ENCODE results near the gene C1QL2.

C1QL2 gene

GRCh38 chr2:119178776-119179175 is 20.2 kb upstream of the C1QL2 start:
- DNase-seq = no peak

DNA sequence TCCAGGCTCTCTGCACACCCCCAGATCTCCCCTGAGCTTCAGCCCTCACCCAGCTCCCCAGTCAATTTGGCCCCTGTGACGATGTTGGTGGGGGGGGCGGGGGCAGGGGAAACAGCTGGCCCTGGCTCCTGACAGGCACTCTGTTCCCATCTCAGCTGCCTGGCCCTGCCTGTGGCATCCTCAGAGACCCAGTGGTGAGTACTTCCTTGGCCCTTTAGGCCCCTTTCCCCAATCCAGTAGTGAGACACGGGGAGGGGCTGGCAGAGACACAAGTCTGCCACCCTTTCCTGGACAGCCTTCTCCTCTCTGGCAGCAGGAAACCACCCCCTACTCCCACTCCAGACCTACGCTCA is 19.3 kb upstream of the C1QL2 start:
- DNase-seq = no peak

DNA sequence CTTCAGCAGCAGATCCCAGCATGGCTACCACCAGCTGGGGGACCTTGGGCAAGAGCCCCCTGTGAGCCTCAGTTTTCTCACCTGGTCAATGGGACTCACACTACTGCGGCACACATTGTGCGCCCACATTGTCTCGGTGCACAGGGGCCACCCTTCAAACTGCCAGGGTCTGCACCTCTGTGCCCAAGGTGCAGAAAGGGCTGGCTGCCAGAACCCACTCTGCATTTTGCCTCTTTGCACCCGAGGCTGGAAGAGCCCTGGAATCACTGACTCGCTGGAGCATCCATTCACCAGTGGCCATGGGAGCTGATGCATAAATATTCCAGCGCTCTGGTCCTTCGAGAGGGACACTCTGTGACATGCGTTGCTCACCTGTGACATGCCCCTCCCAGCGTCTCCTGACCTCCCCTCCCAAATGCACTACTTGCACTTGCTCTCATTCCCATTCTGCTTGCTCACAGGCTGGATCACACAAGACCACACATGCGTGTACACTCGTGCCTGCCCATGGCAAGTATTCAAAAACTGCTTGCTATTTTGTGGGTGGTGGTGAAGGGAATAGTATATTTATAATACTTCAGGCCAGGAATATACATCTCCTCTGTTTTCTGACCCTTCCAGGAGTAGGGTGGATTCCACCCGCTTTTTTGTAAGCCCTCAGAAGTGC is 18.8 kb upstream of the C1QL2 start:
- no peak for DNase-seq

DNA sequence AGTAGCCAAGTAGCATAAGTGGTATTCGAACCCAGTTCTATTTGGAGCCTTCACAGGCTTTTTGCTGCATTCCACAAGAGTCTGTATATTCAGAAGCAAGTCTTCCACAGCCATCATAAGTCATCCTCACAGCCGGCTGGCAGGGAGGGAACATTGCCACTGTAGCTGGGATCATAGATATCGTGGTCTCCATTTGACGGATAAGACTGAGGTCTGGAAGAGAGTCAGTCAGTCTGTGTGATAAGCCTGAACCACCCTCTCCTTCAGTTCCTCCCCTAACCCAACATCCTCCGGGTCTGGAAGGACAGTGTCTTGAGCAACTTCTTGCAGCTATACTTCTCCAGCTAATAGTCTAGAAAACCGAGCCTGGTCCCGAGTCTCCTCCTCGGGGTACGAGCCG is 17.0 kb upstream of the C1QL2 start:
- DNase-seq = no peak

DNA sequence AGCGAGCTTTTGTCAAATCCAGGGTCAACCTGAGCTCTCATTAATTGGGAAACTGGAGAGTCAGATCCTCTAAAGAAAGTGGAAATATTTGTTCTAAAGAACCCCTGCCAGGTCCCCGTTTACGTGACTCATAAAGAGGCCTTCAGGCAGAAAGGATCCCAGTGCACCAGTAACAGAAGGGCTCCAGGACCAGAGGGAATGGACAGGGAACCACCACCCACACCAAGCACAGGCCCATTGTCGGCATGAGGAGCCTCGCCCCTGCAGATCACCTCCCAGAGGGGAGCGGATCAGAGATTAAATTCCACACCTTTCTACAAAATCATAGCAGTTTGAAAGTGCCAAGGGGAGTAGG is 16.4 kb upstream of the C1QL2 start:
- no peak for DNase-seq

GRCh38 chr2:119174216-119174992 is 15.9 kb upstream of the C1QL2 start:
- no peak for DNase-seq

DNA sequence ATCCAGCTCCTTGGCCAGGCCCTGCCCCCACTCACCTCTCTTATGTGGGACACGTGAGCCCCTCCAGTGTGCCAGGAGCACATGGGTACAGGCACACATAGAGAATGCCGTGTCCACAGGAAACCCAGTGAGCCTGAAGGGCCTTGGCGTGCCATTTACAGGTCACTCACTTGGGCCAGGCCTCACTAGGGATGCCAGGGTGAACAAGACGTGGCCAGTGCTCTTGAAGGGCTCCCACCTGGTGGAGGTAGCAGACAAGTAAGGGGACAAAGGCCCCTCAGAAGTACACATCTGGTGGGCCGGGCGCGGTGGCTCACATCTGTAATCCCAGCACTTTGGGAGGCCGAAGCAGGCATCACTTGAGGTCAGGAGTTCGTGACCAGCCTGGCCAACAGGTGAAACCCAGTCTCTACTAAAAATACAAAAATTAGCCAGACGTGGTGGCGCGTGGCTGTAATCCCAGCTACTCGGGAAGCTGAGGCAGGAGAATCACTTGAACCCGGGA is 15.1 kb upstream of the C1QL2 start:
- no peak for DNase-seq

DNA sequence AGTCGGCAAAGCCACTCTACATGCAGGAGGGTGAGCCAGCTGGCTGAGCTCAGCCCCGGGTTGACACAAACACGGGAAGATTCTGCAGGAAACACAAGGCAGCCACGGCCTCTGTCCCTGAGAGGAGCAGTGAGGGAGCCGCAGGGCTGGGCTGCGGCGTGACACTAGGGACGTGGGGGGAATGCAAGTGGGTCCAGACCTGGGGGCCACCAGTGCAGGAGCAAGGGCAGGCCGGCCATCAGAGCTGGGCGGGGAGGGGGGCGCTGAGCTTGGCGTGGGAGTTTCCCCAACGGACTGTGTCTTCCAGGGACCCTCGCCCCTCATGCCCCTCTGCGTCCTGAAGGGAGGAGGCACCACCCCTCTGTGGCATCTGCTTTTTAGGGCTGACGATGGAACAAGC is 12.0 kb upstream of the C1QL2 start:
- no peak for DNase-seq

- no peak for DNase-seq
Measured at GRCh38 chr2:119169717-119170116, 11.2 kb upstream of the C1QL2 start.

DNA sequence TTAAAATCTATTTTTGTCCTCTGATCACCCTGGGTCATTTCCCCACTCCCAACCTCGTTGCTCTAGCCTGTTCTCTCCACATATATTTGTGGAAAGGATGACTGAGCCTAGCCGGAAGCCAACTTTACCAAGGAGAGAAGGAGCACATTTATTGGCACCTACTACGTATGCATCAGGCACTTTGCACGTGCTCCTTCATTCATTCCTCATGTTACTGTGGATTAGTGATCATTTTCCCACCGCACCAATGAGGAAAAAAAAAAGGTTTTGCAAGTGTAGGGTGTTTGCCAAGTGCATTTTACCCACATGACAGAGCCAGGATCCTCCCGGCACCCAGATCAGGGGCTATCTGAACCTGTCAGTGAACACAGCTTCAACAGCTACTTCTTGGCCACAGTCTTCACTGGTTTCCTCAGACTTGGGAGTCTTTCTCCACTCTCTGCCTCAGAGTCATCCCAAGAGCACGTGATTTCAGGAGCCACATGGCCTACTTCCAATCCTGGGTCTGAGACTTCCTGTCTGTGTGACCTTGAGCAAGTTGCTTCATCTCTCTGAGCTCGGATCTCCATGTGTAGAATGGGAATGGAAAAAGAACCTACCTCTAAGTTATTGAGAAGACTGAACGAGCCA is 1.9 kb upstream of the C1QL2 start:
- DNase-seq = no peak

DNA sequence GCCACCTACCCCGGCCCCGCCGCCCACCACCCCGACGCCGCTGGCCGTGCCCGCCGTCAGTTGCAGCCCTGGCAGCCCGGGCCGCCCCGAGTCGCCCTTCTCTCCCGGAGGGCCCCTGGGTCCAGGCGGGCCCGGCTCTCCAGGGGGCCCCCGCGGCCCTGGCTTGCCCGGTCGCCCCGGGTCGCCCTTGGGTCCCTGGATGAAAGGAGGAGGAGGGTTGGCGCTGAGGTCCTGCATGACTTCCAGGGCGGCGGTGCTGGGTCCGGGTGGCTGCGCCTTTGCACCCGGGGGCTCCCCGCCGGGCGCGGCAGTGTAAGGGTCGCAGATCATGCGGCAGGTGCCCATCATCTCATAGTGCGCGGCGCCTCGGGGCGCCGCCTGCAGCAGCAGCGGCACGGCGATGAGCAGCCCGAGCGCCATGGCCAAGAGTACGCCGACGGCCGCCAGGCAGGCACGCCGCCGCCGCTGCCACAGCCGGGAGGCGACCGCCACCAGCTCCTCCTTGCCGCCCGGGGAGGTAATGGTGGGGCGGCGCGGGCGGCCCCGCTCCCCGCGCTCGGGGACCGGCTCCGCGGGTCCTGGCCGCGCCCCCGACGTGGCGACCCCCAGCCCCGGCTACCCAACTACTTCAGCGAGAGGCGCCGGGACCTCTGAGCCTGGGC is 570 bp downstream of the C1QL2 start:
- DNase-seq = no peak

GRCh38 chr2:119156891-119157773 is 1.4 kb downstream of the C1QL2 start:
- DNase-seq = no peak

DNA sequence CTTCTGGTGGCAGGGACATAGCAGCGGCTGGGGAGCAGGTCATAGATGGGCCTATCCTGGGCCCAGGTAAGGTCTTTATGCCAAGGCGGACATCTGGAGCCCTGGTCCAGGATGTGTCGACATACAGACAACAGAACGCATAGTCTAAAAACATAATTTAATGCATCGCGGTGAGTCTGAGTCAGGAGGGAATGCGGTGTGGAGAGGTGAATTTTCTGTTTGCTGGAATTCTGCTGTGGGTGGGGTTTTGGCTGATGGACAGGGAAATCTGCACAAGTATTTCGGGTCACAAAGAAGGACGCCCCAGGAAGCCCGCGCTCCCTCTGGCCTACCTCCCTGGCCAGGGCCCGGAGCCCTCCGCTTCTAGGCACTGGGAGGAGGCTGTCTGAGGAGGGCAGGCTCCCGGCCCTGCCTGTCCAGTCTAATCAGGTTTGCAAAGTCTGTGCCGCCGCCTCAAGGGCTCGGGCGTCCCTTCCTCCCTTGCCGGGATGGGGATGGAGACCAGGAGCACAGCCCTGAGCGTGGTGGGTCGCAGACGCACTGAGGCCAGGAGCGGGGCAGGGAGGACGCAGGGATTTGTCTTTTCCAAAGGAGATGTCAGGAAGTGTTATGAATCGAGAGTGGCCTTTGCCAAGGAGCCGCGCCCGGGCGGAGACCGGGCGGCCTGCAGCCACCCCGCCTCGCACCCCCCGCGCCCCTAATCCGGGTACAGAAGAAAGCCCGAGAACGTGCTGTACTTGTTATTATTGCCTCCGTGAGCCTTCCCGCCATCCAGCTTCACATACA is 2.3 kb downstream of the C1QL2 start:
- no peak for DNase-seq

GRCh38 chr2:119155633-119156032 is 2.9 kb downstream of the C1QL2 start:
- no peak for DNase-seq

DNA sequence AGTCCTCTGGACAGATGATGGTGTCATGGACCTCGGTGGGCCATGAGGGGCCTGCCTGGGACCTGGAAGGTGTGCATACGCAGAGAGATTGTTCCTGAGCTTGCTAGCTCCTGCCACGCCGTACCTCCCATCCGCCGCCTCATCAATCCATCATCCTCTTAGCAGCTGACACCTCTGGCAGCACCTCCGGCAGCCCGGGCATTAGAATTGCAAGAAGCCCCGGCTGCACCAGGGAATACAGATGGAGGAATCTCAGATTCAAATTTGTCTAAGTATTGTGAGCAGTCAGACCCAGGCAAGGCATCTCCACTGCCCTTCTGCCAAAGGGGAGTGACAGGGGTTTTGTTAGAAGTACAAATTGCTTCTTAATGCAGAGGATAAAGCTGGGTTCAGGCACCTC is 4.5 kb downstream of the C1QL2 start:
- no peak for DNase-seq

- no peak for DNase-seq
Measured at GRCh38 chr2:119149611-119150010, 8.9 kb downstream of the C1QL2 start.

GRCh38 chr2:119147776-119148715 is 10.5 kb downstream of the C1QL2 start:
- no peak for DNase-seq

DNA sequence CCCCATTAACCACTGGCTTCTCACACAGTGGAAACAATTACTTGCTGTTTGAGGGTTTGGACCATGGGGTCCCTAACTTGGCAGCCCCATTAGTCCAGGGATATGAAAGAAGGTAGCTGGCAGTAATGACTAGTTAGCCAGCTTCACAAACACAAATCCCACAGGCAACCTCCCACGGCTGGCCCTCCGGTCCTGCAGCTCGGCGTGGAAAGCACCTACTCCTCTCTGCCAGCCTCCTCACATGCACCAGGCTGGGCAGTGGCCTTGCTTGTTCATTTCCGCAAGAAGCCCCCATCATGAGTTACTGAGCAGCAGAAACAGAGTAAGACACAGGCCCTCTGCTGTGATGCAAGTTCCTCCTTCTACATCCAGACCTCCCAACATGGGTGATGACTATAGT is 13.7 kb downstream of the C1QL2 start:
- DNase-seq = no peak

- DNase-seq = no peak
Measured at GRCh38 chr2:119142824-119143223, 15.7 kb downstream of the C1QL2 start.

DNA sequence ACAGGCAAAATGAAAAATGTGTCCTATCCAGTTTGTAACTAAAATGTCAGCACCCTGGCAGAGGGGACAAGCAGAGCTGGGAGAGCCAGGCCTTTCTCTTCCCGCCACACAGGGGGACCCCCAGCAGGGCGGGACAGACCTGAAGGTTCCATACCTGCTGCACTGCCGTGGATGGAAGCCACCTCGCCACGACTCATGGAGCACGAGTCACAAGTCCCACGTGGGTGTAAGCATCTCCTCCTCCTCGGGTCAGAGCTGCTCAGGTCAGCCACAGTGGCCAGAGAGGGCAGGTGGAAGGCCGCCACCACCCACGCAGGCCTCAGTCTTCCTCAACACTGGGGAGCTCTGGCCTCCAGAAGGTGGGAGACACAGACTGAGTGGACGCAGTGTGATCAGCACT is 21.0 kb downstream of the C1QL2 start:
- no peak for DNase-seq

- DNase-seq = no peak
Measured at GRCh38 chr2:119136872-119137271, 21.7 kb downstream of the C1QL2 start.
